ENCODE results near the gene MIB2.
"Not testable (repeated sequence)": the region's sequence is repeated elsewhere in the genome, so short reads cannot be mapped to it uniquely, and the experiment has no call there.

MIB2 gene

DNA sequence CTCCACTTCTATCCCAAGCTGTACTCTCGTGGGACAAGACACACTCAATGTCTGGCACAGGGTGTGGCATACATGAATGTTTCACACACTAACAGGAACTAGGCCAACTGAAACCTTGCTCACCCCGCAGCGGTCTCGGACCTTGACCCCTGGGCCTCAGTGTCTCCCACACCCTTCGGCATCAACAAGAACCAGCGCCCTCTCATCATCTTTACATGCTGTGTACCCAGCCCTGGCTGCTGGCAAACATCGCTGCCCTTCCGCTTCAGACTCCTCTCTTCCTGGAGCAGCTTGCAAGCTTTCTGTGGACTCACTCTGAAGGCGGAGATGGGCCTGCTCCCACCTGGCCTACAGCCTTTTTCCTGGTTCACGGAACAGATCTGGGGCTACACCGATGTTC lies 33.0 kb downstream of the MIB2 start:
- DNase-seq (ENCODE audit: low spot score), result not testable (repeated sequence)

- peak; percentile 96 for DNase-seq (ENCODE audit: low spot score)
Measured at GRCh38 chr1:1658583-1659549, 43.6 kb downstream of the MIB2 start, which contains the start of gene CDK11B. TSS of gene CDK11B (minus strand) at chr1:1659004. CDS start at chr1:1657485, 1,519 bp downstream.

- DNase-seq (ENCODE audit: low spot score), result not testable (repeated sequence)
Measured at GRCh38 chr1:1662392-1662791, 47.1 kb downstream of the MIB2 start.

GRCh38 chr1:1662830-1663560 lies 47.7 kb downstream of the MIB2 start:
- not testable (repeated sequence) for DNase-seq (ENCODE audit: low spot score)

DNA sequence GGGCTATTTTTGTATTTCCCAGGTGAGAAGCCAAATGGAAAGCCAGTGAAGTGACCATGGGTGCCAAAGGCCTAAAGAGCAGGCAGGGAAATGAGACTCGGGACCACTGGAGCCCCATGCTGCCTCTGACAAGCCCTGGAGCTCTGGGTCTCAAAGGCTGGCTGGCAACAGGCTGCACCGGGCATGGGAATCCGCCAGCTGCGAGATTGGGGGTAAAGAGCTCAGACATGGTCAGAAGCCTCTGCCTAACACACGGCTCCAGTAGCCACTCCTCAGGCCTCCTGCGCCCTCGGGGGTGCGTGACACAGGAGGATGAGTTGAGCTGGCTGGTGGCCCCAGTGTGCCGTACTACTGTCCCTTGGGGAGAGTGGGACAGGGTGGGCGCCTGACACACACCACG lies 49.0 kb downstream of the MIB2 start:
- not testable (repeated sequence) for DNase-seq (ENCODE audit: low spot score)

- no peak for DNase-seq (ENCODE audit: low spot score)
Measured at GRCh38 chr1:1664941-1665814, 49.9 kb downstream of the MIB2 start.

- no peak for DNase-seq (ENCODE audit: low spot score)
Measured at GRCh38 chr1:1665815-1666251, 50.5 kb downstream of the MIB2 start.

DNA sequence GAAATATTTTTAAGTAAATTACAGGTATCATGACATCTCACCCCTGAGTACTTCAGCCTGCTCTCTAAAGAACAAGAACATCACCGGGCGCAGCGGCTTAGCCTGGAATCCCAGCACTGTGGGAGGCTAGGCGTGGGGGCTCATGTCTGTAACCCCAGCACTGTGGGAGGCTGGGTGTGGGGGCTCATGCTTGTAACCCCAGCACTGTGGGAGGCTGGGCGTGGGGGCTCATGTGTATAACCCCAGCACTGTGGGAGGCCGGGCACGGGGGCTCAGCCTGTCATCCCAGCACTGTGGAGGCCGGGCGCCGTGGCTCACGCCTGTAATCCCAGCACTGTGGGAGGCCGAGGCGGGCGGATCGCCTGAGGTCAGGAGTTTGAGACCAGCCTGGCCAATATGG lies 51.2 kb downstream of the MIB2 start:
- no peak for DNase-seq (ENCODE audit: low spot score)

- DNase-seq (ENCODE audit: low spot score), result no peak
Measured at GRCh38 chr1:1669468-1670440, 54.5 kb downstream of the MIB2 start.

DNA sequence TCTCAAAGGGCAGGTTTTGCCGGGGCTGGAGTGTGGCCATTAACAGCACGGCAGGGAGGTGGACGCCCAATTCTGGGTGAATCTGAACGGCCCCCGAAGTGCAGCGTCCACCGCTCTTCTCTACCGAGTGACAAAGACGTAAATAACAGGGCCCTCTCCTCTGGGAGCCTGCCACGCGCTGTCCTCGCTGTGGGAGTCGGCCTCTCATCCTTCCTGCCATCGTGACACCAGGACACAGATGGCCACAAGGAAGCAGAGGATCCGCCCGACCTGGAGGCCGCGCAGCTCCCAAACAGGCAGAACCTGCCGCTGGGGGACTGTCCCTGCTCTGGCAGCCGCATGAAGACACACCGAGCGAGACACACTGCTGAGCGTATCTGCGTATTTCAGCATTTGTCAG lies 55.6 kb downstream of the MIB2 start:
- no peak for DNase-seq (ENCODE audit: low spot score)

- DNase-seq (ENCODE audit: low spot score), result no peak
Measured at GRCh38 chr1:1671365-1672119, 56.2 kb downstream of the MIB2 start.

GRCh38 chr1:1672181-1672965 lies 57.1 kb downstream of the MIB2 start:
- no peak for DNase-seq (ENCODE audit: low spot score)

GRCh38 chr1:1674806-1675205 lies 59.5 kb downstream of the MIB2 start:
- not testable (repeated sequence) for DNase-seq (ENCODE audit: low spot score)

- DNase-seq (ENCODE audit: low spot score), result not testable (repeated sequence)
Measured at GRCh38 chr1:1675218-1675617, 59.9 kb downstream of the MIB2 start.

DNA sequence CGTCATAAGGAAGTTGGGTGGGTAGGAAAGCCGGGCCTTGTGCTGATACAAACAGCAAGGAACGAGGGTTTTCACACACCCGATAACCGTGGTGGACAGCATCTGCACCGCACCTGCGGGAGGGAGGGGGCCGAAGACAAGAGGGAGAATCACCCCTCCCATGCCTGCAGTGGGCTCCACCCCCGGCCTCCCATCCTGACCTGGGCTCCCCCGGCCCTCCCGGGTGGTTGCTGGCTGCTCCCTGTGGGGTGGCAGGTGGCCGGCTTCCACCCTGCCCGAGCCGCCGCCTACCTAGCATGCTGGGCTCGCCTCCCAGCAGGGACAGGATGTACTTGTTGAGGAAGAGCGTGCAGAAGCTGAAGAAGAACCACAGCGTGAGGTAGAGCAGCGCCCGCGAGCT lies 60.8 kb downstream of the MIB2 start:
- not testable (repeated sequence) for DNase-seq (ENCODE audit: low spot score)

DNA sequence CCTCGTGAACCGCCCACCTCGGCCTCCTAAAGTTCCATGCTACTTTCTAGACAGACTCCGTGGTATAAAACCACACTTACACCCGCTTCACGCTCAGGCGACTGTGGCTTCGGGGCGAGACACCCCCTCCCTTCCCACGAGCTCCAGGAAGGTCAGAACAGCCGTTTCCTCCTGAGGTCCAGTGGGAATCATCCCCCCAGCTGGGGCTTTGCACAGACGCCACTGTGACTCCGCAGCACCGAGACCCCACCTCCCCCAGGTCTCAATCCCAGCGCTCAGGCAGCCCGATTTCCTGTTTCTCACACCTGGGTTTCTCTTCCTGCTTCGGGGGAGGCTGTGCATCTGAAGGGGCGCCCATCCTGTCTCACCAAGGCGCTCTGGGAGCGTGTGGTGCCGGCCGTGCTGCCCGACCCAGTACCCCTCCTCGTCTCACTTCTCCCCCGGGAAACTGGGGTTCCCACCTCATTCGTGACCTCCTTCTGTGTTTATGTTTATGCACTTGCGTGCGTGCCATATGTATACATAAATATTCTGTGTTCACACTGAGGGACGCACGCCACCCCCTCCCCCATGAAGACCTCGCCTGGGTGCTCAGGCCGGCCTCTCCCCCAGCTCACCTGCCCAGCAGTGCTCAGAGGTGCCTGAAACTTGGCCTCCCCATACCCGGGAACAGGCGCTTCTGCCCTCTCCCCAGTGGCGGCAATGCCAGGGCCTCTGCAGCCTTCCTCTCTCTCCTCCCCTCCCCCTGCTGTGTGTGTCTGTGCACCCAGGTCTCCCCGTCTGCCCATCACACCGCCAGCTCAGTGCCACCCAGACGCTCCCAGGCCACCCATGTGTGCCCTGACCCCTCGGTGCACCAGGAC lies 62.6 kb downstream of the MIB2 start:
- peak; percentile 5 for DNase-seq (ENCODE audit: low spot score)

DNA sequence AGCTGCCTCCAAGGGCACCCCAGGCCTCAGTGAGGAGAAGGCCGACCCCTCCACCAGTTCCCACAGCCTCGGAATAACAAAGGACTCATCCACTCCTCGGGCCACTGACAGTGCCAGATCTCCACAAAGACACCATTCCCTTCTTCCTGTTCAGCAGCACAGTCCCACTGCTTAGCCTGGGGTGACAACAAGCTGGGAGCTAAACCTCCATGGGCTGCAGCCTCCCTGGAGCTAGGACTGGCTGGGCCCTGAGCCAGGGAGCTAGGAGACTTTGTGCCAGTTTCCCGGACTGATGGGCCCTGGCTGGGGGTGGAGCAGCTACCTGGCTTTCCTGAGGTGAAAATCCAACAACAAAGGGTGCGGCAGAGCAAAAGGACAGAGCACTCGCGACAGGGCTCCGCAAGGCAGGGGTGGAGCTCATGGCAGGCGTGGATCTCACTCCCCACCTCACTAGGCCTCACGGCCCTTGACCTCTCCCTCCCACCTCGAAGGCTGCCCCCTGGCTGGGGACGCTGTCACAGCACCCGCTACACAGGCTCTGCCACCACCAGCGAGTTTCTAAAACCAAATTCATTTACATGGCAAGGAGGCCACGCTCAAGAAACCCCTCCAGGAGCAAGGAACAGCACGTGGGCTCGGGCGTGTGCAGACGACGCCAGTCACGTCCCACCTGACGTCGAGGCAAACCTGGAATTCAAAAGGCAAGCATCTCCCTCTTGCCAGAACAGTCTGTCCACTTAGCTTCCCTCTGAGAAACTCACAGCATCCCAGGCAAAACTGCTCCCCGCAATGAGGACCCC lies 63.5 kb downstream of the MIB2 start:
- DNase-seq (ENCODE audit: low spot score), result no peak

Data from AG08396 (cell line).